Type B pancreatic cell (in vitro differentiated cells): ENCODE results near the gene SMIM41. TPM values are rescaled to one million over a fixed set of nuclear protein-coding genes. Genes with fewer than 3 reads are reported as not detected.

Experiments
- DNase-seq: peaks from one replicate; pipeline ENCODE4 v3.0.0; 2021; ENCODE audit warnings: mixed read lengths; ENCODE audit not compliant: unreplicated experiment; ENCODE audit errors: extremely low spot score
- H3K27ac Mint-ChIP-seq: 2 replicates; pipeline ENCODE4 v1.8.0; 2021; ENCODE audit warnings: mild to moderate bottlenecking, mixed read lengths
- H3K27me3 Mint-ChIP-seq: 2 replicates; pipeline ENCODE4 v1.8.0; 2021; ENCODE audit warnings: mixed read lengths
- H3K36me3 Mint-ChIP-seq: 2 replicates; pipeline ENCODE4 v1.8.0; 2021; ENCODE audit warnings: mixed read lengths
- H3K4me1 Mint-ChIP-seq: one replicate; pipeline ENCODE4 v1.8.0; 2021; ENCODE audit warnings: mixed read lengths; ENCODE audit not compliant: unreplicated experiment
- H3K4me3 Mint-ChIP-seq: 2 replicates; pipeline ENCODE4 v1.8.0; 2021; ENCODE audit warnings: mild to moderate bottlenecking, mixed read lengths
- H3K9me3 Mint-ChIP-seq: 2 replicates; pipeline ENCODE4 v1.8.0; 2021; ENCODE audit warnings: mixed read lengths
- CTCF ChIP-seq: fragments of 200-600 bp; sonication (generic); conservative IDR thresholded peaks from 2 replicates; pipeline ENCODE4 v1.5.0; 2021; ENCODE audit warnings: antibody characterized with exemption, mild to moderate bottlenecking
- total RNA-seq: library from RNA; stranded (reverse); gene quantifications from 2 replicates; pipeline ENCODE4 v1.2.1, GENCODE V29; 2021; ENCODE audit warnings: low replicate concordance

Gene SMIM41
- total RNA-seq, 1 donor from 2014 or later: not detected

- DNase-seq: no peak
- peaks cover 13% of the 10 kb centered on the region for H3K27me3 Mint-ChIP-seq
Measured at GRCh38 chr12:52041695-52042123, 37.8 kb upstream of the SMIM41 start.

GRCh38 chr12:52042706-52043385 lies 36.7 kb upstream of the SMIM41 start:
- H3K27me3 Mint-ChIP-seq: peaks cover 10% of the 10 kb centered on the region
- peaks cover 4% of the 10 kb centered on the region for H3K4me1 Mint-ChIP-seq

More at GRCh38 chr12:52041695-52042123, 37.8 kb upstream of the SMIM41 start:
- H3K36me3 Mint-ChIP-seq: no peaks in the 10 kb centered on the region
- no peak for TF ChIP-seq CTCF
- H3K4me3 Mint-ChIP-seq: no peak overlapping the region
- no peaks in the 10 kb centered on the region for H3K9me3 Mint-ChIP-seq
- H3K27ac Mint-ChIP-seq: no peak overlapping the region
- H3K4me1 Mint-ChIP-seq: peaks cover 4% of the 10 kb centered on the region

GRCh38 chr12:52043386-52044212 lies 35.9 kb upstream of the SMIM41 start:
- H3K36me3 Mint-ChIP-seq: no peaks in the 10 kb centered on the region
- no peaks in the 10 kb centered on the region for H3K4me1 Mint-ChIP-seq
- DNase-seq: no peak
- TF ChIP-seq CTCF: no peak
- H3K27me3 Mint-ChIP-seq: peaks cover 6% of the 10 kb centered on the region
- H3K4me3 Mint-ChIP-seq: no peak overlapping the region
- no peaks in the 10 kb centered on the region for H3K9me3 Mint-ChIP-seq
- H3K27ac Mint-ChIP-seq: no peak overlapping the region

More at GRCh38 chr12:52042706-52043385, 36.7 kb upstream of the SMIM41 start:
- DNase-seq: no peak
- Mint-ChIP-seq H3K4me3 (no peak overlapping the region), H3K9me3 (no peaks in the 10 kb centered on the region), H3K27ac (no peak overlapping the region), H3K36me3 (no peaks in the 10 kb centered on the region)
- TF ChIP-seq CTCF: no peak

- Mint-ChIP-seq H3K36me3 (no peaks in the 10 kb centered on the region), H3K9me3 (no peaks in the 10 kb centered on the region), H3K27ac (peak overlapping the region; percentile 38), H3K4me1 (peaks cover 4% of the 10 kb centered on the region), H3K4me3 (no peak overlapping the region), H3K27me3 (peaks cover 10% of the 10 kb centered on the region)
- DNase-seq: no peak
- TF ChIP-seq CTCF: no peak
Measured at GRCh38 chr12:52044292-52044983, 35.1 kb upstream of the SMIM41 start.

- no peak for DNase-seq
- H3K27ac Mint-ChIP-seq: peak overlapping the region; percentile 21
- peaks cover 10% of the 10 kb centered on the region for H3K27me3 Mint-ChIP-seq
- no peaks in the 10 kb centered on the region for H3K36me3 Mint-ChIP-seq
- no peaks in the 10 kb centered on the region for H3K9me3 Mint-ChIP-seq
- TF ChIP-seq CTCF: no peak
- H3K4me1 Mint-ChIP-seq: peaks cover 14% of the 10 kb centered on the region
- H3K4me3 Mint-ChIP-seq: no peak overlapping the region
Measured at GRCh38 chr12:52045794-52046199, 33.7 kb upstream of the SMIM41 start.
